ENCODE data around the gene STAG1.
"Not testable (repeated sequence)": the region's sequence is repeated elsewhere in the genome, so short reads cannot be mapped to it uniquely, and the experiment has no call there.

STAG1 gene

GRCh38 chr3:136741063-136741462 is 11.1 kb downstream of the STAG1 start:
- DNase-seq = no peak

DNA sequence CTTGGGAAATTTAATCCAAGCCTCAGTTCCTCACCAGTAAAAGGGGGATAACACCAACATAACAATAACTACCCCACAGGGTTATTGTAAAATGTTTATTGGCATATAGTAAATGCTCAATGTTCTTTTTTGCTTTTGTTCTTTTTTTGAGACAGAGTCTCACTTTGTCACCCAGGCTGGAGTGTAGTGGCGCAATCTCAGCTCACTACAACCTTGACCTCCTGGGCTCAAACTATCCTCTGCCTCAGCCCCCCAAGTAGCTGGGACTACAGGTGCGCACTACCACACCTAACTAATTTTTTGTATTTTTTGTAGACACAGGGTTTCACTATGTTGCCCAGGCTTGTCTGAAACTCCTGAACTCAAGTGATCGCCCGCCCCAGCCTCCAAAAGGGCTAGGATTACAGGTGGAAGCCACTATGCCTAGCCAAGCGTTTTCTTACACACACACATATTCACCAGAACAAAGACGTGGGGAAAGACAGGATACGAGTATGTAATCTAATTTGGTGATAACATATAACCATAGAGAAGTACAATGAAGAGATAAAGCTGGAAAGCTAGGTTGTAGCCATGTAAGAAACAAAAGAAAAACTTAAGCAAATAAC is 11.7 kb downstream of the STAG1 start:
- DNase-seq = no peak

DNA sequence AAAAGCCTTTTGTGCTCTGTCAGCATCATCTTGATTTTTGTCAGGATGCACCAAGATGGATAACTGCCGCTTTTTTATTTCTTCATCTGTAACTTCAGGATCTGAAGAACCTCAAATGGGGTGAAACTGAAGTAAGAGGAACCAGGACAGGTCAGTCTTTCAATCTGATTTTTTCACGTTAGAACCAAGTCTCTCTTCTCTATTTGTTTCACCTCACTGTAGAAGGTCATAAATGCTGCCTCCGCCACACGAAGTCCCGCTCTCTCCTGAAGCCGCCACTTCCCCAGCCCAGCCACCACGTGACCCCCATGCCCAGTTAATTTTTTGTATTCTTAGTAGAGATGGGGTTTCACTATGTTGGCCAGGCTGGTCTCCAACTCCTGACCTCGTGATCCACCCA is 15.2 kb downstream of the STAG1 start:
- DNase-seq = not testable (repeated sequence)

DNA sequence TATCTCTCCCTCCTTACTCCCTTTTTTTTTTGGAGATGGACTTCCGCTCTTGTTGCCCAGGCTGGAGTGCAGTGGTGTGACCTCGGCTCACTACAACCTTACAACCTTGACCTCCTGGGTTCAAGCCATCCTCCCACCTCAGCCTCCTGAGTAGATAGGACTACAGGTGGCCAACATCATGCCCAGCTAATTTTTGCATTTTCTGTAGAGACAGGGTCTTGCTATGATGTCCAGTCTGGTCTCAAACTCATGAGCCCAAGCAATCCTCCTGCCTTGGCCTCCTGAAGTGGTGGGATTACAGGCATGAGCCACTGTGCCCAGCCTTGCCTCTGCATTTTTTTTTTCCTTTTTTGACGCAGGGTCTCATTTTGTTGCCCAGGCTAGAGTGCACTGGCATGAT is 17.1 kb downstream of the STAG1 start:
- no peak for DNase-seq

- DNase-seq = no peak
Observed at GRCh38 chr3:136734382-136735070, 17.7 kb downstream of the STAG1 start.

DNA sequence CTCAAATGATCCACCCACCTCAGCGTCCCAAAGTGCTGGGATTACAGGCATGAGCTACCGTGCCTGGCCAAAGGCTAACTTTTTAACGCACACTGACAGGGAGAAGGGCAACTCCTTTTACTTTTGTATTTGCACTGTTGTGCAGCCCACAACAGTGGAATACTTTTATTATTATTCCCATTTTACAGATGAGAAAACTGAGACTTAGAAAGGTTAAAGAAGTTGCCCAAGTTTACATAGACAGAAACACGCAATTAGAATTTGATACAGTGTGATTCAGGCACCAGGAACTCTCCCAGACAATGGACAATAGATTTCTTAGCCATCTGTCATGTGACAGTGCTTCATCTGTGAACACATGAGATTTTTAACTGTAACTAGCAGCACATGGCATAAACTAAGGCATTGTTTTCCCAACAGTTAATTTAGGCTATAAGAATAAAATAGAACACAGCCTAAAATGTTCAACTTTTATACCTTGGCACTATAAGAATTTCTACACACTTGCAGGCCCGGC is 18.8 kb downstream of the STAG1 start:
- no peak for DNase-seq

DNA sequence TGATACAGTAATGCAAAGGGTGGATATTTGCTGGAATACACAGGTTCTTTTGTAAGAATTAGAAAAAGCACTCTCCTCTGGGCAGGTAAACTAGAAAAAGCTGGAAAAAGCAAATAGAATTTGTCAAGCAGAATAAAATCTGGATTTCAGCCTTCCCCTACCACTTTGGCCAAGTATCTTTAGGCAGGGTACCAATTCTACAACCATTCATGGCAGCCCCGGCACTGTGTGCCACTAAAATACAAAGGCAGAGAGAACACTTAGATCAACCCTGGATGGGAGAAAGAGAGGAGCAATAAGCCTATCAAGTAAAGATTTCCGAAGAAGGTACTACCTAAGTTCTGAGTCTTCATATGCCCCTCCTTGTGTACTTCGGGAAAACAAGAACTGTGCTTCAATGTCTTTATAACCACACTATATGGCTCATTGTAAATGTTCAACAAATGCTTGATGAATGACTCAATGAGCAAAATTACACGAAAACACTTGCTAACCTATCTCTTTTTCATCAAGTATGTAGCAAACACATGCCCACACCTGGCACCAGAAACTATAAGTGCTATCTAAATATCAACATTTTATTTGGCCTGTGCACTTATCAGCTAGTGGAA is 20.8 kb downstream of the STAG1 start:
- DNase-seq = no peak

GRCh38 chr3:136730595-136731273 is 21.4 kb downstream of the STAG1 start:
- no peak for DNase-seq

- DNase-seq = no peak
Observed at GRCh38 chr3:136728918-136729317, 23.3 kb downstream of the STAG1 start.

- DNase-seq = no peak
Observed at GRCh38 chr3:136728473-136728872, 23.7 kb downstream of the STAG1 start.

- DNase-seq = no peak
Observed at GRCh38 chr3:136725468-136725867, 26.7 kb downstream of the STAG1 start.

- DNase-seq = not testable (repeated sequence)
Observed at GRCh38 chr3:136722916-136723315, 29.3 kb downstream of the STAG1 start.

GRCh38 chr3:136722399-136722798 is 29.8 kb downstream of the STAG1 start:
- not testable (repeated sequence) for DNase-seq

- DNase-seq = no peak
Observed at GRCh38 chr3:136720091-136720490, 32.1 kb downstream of the STAG1 start.

GRCh38 chr3:136716629-136717028 is 35.5 kb downstream of the STAG1 start:
- no peak for DNase-seq

- DNase-seq = no peak
Observed at GRCh38 chr3:136714020-136714419, 38.2 kb downstream of the STAG1 start.

GRCh38 chr3:136712941-136713340 is 39.2 kb downstream of the STAG1 start:
- no peak for DNase-seq

DNA sequence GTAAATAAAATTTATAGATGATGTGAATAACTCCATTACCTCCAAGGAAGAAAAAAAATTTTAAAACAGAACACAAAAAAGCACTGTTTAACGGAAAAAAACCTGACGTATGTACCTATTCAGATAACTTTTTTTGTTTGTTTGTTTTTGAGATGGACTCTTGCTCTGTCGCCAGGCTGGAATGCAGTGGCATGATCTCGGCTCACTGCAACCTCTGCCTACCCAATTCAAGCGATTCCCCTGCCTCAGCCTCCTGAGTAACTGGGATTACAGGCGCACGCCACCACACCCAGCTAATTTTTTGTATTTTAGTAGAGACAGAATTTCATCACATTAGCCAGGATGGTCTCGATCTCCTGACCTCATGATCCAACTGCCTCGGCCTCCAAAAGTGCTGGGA is 40.3 kb downstream of the STAG1 start:
- DNase-seq = not testable (repeated sequence)

GRCh38 chr3:136711277-136711676 is 40.9 kb downstream of the STAG1 start:
- no peak for DNase-seq

DNA sequence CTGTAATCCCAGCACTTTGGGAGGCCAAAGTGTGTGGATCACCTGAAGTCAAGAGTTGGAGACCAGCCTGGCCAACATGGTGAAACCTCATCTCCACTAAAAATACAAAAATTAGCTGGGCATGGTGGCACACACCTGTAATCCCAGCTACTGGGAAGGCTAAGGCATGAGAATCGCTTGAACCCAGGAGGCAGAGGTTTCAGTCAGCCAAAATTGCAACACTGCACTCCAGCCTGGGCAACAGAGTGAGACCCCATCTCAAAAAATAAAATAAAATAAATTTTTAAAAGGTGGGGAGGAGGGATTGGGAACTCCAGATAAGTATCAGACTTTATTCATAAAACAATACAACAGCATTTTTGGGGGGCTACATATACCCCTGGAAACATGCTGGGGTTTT is 42.4 kb downstream of the STAG1 start:
- DNase-seq = not testable (repeated sequence)

- DNase-seq = no peak
Observed at GRCh38 chr3:136708333-136708985, 43.7 kb downstream of the STAG1 start.

- DNase-seq = no peak
Observed at GRCh38 chr3:136703429-136703828, 48.7 kb downstream of the STAG1 start.

- no peak for DNase-seq
Observed at GRCh38 chr3:136699271-136699828, 52.8 kb downstream of the STAG1 start.

Measured in NCI-H187 treated with DMSO at 0.1 percent for 48 hours (cell line).